Posterior vena cava (tissue), 2 donors: Measurements from ENCODE around the gene AURKB. TPM values are rescaled to one million over a fixed set of nuclear protein-coding genes. Genes with fewer than 3 reads are reported as not detected.
"Not testable (repeated sequence)": the region's sequence is repeated elsewhere in the genome, so short reads cannot be mapped to it uniquely, and the experiment has no call there.

ENCODE experiments used
- DNase-seq: peaks from one replicate; pipeline ENCODE4 v3.0.0-alpha.2; 2020; ENCODE audit warnings: low spot score
- intact Hi-C, 2 donors: fragments of 100-400 bp; cut with DNase I; formaldehyde crosslinking; loops; one replicate each; pipeline versions ENCODE4 v1.14.1 to v1.14.2; 2022 to 2023
- total RNA-seq, 2 donors: library from RNA; stranded (reverse); fragmentation: NEBNext Ultra II Directional; extraction: Animal tissue kit (Norgen Biotek cat#: 25700); gene quantifications; one replicate each; pipeline ENCODE4 v1.2.1, GENCODE V29; 2021
- donor health status: DM: yes; HTN: yes; CAD: no.
- donor health status: DM: yes; HTN: yes; CAD: no.

AURKB gene
- total RNA-seq, 2 donors from 2014 or later = 0.69 TPM; not detected in 1

GRCh38 chr17:8226536-8227237, 16.3 kb upstream of the AURKB start:
- DNase-seq = peak; percentile 91
- intact Hi-C loops = no loop called here

DNA sequence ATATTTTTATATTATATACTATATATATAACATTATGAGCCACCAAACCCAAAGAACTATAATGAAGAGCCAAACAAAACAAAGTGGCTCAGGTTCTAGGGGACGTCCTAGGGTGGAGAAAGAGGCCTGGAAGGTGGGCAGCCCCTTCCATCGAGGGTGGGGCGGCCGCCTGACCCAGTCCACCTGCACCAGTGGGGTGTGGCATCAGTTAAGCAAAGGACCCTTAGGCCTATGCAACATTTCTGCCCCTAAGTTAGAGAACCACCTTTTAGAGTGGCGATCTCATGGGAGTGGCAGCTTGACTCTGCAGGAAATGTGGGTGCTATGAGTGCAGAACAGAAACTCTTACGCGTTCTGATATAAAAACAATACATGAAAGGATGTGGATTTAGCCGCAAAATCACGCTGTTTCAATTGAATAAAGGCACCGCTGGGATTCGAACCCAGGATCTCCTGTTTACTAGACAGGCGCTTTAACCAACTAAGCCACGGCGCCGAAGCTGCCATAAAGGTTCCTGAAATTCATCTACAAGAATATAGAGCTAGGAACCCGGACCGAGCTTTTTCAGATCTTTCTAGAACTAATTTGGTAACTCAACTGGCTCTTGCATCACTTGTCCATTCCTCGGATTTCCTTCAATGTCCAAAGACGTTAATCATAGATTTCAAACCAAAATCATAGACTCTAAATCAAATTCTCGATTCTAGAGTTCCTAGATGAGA, 15.6 kb upstream of the AURKB start:
- intact Hi-C loops = loop anchor here in 1 of 2 donors (1.0 kb wide), 1 partner anchor 30 kb away; no protein-coding TSS in a partner anchor
- no peak for DNase-seq

DNA sequence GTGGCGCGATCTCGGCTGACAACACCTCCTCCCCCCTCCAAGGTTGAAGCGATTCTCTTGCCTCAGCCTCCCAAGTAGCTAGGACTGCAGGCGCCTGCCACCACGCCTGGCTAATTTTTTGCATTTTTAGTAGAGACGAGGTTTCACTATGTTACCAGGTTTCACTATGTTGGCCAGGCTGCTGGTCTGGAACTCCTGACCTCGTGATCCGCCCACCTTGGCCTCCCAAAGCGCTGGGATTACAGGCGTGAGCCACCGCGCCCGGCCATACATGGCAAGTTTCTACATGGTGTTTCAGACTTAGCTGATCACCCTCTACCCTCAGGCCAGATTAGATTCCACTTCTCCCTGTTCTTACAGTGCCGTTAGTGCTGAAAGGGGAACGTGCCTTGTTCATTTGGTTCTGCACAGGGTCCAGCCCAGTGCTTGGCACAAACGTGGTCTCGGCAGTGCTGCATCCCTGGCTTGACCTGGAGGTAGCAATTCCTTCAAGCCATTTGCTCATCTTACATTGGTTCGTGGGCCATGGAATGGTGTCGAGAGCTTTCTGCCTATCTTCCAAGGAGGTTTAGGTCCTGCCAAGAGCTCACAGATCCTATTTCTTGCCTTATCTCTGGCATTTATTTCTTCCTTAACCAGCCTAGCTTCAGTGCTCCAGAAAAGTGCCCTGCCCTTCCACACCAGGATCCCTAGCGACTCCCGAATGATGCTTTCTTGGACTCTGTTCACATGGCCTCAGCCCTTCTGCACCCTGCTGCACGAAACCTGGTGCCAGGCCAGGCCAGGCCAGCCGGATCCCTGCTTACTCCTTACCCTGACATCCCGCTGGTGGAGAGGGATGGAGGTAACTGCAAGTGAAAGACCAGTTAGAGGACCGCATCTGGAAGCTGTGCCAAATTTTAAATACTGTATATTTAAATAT, 14.8 kb upstream of the AURKB start:
- intact Hi-C loops = loop anchor here (1.0 to 5.0 kb wide), 3 partner anchors 31 to 108 kb away; partner anchors contain the start of gene ALOXE3 (in 1 of the 2)
- DNase-seq = no peak

DNA sequence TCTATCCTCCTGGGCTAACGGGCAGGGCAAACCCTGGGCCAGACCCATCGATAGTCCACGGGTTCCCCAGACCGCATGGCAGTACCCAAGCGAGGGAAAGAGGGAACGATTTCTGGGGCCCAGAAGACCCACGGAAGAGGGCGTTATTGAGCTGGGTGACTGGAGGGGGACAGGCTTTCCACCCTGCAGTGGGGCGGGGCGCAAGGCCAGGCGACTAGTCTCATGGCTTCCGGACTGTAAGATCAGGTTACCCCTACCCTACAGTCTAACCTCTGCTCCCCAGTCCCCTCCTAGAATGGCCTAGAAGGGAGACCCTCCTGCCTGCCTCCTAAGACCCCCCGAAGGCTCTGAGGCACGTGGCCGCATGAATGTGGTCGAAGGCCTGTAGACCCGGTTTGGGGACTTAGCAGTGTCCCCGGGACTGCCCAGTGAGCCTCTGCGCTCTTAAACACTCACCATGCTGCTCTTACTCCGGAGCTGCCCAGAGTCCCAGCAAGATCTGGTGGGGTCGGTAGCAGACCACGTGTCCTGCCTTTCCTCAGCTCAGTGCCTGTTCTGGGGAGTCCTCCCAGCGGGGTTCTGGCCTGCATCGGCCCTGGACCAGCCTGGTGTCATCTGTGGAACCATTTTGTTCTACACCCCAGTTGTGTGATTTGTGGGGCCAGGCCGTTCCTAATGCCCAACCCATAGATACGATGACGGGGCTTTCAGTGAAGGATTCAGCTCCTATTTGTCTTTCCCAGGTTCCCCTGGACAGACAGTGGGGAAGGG, 13.2 kb upstream of the AURKB start:
- DNase-seq = peak; percentile 91
- intact Hi-C loops = loop anchor here (5.0 kb wide), 2 partner anchors 36 to 106 kb away; partner anchors contain the start of gene ALOXE3 (in 1 of the 2)

DNA sequence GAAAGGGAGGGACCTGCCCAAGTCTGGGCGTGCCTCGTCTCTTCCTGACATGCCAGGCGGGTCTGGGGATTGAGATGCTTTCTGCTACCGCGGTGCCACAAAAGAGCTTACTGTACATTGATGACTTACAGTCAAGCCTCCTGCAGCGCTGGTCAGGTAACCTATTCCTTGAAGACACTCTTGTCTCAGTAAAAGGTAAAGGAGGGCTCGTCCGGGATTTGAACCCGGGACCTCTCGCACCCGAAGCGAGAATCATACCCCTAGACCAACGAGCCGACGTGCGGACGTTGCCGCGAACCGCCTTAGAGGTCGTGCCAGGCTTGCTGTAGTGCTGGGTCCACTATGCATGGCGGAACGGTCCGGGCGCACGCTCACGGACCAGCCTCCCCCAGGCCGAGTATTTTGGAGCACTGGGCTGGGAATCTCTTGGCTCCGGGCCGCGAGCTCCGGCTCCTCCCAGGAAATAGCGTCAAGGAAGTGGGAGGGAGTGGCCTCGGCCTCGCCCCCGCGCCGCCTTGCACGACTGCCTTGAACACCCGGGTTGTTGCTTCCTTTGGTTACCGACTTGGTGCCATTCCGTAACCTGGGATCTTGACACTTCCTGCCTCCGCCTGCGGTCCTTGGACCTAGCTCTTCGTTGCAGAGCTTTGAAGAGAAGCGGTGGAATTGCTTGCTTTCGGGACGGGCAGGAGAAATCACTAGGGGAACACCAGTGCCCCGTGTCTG, 12.4 kb upstream of the AURKB start:
- intact Hi-C loops = loop anchor here (5.0 kb wide), 2 partner anchors 35 to 105 kb away; partner anchors contain the start of gene ALOXE3 (in 1 of the 2)
- peak; percentile 99 for DNase-seq

DNA sequence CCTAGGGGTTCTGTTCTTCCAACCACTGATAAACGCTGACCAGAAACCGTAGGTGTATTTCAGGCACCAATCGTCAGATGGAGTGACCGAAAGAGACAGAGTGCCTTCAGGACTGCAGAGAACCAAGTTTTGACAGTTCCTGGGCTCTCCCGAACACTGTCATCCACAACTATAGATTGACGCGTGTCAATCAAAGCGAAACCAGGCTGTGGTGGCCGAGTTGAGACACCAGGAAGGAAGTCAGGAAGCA, 11.9 kb upstream of the AURKB start:
- intact Hi-C loops = loop anchor here (5.0 kb wide), 2 partner anchors 35 to 105 kb away; partner anchors contain the start of gene ALOXE3 (in 1 of the 2)
- DNase-seq = no peak

DNA sequence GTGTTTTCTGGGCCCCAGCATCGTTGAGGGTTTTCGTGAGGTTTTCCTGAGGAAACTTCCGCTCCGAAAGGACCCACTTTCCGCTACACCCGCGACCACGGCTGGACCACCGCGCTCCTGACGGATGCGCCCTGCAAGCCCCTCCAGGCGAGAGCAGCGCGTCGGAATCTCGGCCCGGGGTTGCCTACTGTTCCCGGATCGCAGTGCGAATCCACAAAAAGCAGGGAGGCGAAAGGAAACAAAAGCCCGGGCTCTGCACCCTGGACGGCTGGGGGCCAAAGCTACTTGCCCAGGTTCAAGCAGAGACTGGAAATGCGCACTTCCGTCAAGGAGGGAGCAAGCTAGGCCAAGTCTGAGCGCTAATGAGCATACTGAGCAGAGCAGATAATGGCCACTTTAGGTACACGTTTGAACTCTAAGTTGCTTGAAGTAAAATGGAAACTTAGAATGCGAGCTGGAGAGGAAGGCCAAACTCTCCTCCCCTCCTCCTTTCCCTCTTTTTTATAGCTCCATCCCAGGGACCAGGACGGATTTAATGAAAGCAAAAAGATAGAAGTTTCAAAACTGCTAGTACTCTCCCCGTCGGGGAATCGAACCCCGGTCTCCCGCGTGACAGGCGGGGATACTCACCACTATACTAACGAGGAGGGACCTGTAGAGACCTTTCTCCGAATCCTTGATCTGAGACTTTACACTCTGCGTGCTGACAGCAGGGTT, 11.4 kb upstream of the AURKB start:
- intact Hi-C loops = loop anchor here (5.0 kb wide), 2 partner anchors 35 to 105 kb away; partner anchors contain the start of gene ALOXE3 (in 1 of the 2)
- peak; percentile 95 for DNase-seq

- DNase-seq = peak; percentile 96
- intact Hi-C loops = loop anchor here (5.0 kb wide), 2 partner anchors 34 to 104 kb away; partner anchors contain the start of gene ALOXE3 (in 1 of the 2)
These were observed 10.6 kb upstream of the AURKB start for GRCh38 chr17:8220783-8221662.

GRCh38 chr17:8214000-8214399, 3.6 kb upstream of the AURKB start:
- intact Hi-C loops, DNase-seq: not testable (repeated sequence)

- intact Hi-C loops = no loop called here
These were observed 2.2 kb upstream of the AURKB start for GRCh38 chr17:8212312-8213180.

DNA sequence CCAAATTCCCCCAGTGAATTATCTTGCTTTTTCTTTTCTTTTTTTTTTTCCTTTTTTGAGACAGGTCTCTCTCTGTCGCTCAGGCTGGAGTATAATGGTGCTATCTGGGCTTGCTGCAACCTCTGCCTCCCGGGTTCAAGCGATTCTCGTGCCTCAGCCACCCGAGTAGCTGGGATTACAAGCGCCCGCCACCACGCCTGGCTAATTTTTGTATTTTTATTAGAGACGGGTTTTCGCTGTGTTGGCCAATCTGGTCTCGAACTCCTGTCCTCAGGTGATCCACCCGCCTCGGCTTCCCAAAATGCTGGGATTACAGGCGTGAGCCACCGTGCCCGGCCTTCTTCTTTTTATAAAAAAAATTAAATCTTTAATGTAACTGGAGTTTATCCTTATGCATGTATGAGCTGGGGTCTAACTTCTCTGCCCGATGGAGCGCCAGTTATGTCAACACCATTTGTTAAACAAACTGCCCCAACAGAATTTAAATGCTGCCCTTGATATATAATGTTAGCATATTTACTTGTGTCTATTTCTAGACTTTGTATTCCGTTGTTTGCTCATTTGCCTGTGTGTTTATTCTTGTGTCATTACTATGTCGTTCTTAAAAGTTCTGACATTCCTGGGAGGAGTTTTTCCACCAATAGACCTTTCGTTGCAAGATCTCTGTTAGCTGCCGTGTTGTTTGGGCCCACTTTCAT, 535 bp upstream of the AURKB start:
- intact Hi-C loops = no loop called here

More at GRCh38 chr17:8212312-8213180, 2.2 kb upstream of the AURKB start:
- DNase-seq = no peak

DNA sequence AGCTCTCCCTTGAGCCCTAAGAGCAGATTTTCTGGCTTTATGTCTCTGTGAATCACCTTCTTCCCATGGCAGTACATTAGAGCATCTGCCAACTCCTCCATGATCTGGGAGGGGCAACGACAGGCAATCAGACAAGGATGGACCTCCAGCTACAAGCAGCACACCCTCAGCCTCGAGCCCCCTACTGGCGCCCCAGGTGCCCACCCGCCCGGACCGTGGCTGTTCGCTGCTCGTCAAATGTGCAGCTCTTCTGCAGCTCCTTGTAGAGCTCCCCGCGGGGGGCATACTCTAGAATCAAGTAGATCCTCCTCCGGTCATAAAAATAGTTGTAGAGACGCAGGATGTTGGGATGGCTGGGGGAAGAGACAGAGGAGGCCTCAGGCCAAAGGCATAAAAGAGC, 3.8 kb downstream of the AURKB start:
- DNase-seq = no peak
- intact Hi-C loops = no loop called here

More for the DNA sequence above, 535 bp upstream of the AURKB start:
- no peak for DNase-seq

GRCh38 chr17:8204761-8205555, 5.4 kb downstream of the AURKB start:
- DNase-seq = no peak
- intact Hi-C loops = no loop called here
